Breast epithelium (tissue), 3 donors: Measurements from ENCODE around the gene GSTM5.

Source experiments
- POLR2A ChIP-seq: fragments of 450-650 bp; IDR thresholded peaks from one replicate; pipeline ENCODE4 v1.6.1; 2016; ENCODE audit warnings: antibody characterized with exemption, mild to moderate bottlenecking, moderate library complexity
- TF ChIP-seq, protein P1 (sequence below), 3 donors: fragments of 450-650 bp; IDR thresholded peaks; one replicate each; pipeline ENCODE4 v1.5.1; 2016 to 2017; ENCODE audit warnings: antibody characterized with exemption in 3 of 3, mild to moderate bottlenecking in 3 of 3, moderate library complexity in 3 of 3

DNA sequence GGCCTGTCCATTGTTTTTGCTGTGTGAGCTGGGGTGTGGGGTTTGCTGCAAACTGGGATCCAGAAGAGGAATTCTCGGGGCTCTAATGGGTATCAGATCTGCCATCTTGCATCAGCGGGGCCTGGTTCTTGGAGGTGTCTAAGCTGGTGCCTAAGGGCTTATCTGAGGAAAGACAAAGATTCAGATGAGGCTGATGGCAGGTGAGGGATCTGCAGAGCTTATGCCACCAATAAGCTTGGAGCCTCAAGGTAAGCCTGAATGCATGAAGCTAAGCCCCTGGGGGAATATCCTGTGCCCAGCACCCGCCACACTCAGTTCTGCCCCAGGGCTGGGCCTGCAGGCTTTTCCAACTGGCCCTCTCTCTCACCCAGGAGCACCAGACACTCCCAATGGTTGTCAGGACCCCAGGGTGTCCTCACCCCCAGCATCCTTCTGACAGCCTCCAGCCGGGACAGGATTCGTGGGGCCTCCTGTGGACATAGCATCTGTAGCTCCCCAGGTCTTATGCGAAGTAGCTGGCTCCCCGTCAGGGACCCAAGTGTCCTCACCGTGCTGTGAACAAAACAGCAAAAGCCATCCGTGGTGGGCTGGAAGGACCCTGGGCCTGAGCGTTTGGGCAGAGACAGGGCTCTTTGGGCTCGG is 38.3 kb downstream of the GSTM5 start:
- no peak for TF ChIP-seq POLR2A
- TF ChIP-seq, protein P1, sequence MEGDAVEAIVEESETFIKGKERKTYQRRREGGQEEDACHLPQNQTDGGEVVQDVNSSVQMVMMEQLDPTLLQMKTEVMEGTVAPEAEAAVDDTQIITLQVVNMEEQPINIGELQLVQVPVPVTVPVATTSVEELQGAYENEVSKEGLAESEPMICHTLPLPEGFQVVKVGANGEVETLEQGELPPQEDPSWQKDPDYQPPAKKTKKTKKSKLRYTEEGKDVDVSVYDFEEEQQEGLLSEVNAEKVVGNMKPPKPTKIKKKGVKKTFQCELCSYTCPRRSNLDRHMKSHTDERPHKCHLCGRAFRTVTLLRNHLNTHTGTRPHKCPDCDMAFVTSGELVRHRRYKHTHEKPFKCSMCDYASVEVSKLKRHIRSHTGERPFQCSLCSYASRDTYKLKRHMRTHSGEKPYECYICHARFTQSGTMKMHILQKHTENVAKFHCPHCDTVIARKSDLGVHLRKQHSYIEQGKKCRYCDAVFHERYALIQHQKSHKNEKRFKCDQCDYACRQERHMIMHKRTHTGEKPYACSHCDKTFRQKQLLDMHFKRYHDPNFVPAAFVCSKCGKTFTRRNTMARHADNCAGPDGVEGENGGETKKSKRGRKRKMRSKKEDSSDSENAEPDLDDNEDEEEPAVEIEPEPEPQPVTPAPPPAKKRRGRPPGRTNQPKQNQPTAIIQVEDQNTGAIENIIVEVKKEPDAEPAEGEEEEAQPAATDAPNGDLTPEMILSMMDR (IDR thresholded peaks at IDR 0.05), result no peak
